GM18861 (cell line): ENCODE data around the gene RNU2-63P.
"Not testable (repeated sequence)": the region's sequence is repeated elsewhere in the genome, so short reads cannot be mapped to it uniquely, and the experiment has no call there.

Experiments
- ATAC-seq: cut with Tn5 transposase; IDR thresholded peaks from one replicate; pipeline ENCODE4 v1.9.1; 2021; ENCODE audit not compliant: unreplicated experiment

The RNU2-63P gene

GRCh38 chr2:87987473-87987872, 28.9 kb downstream of the RNU2-63P start:
- not testable (repeated sequence) for ATAC-seq

- not testable (repeated sequence) for ATAC-seq
Measured at GRCh38 chr2:87985902-87986301, 30.4 kb downstream of the RNU2-63P start.

- ATAC-seq, result not testable (repeated sequence)
Measured at GRCh38 chr2:87981182-87981581, 35.2 kb downstream of the RNU2-63P start.

GRCh38 chr2:87972385-87972784, 44.0 kb downstream of the RNU2-63P start:
- not testable (repeated sequence) for ATAC-seq
